Tibial nerve (tissue), 4 donors: ENCODE measurements around the gene HEPN1. TPM values are rescaled to one million over a fixed set of nuclear protein-coding genes. Genes with fewer than 3 reads are reported as not detected.

Experiments used
- DNase-seq, 2 donors: peaks; one replicate each; pipeline ENCODE4 v3.0.0-alpha.2; 2019; ENCODE audit warnings: low spot score in 2 of 2
- H3K27ac ChIP-seq, 4 donors: fragments of 200-600 bp; sonication (generic) in 3 of 4; one replicate each; pipeline ENCODE4 v1.5.1; 2017 to 2019; ENCODE audit warnings: mild to moderate bottlenecking in 1 of 4
- H3K27me3 ChIP-seq, 2 donors: fragments of 200-600 bp; sonication (generic) in 1 of 2; one replicate each; pipeline versions ENCODE4 v1.5.1 to v1.6.0; 2017 to 2019
- H3K36me3 ChIP-seq, 3 donors: fragments of 200-600 bp; sonication (generic); one replicate each; pipeline ENCODE4 v1.5.1; 2018 to 2019
- H3K4me1 ChIP-seq, 4 donors: fragments of 200-600 bp; sonication (generic) in 3 of 4; one replicate each; pipeline ENCODE4 v1.5.1; 2017 to 2019
- H3K4me3 ChIP-seq, 4 donors: fragments of 200-600 bp; sonication (generic) in 3 of 4; one replicate each; pipeline ENCODE4 v1.5.1; 2017 to 2019; ENCODE audit warnings: mild to moderate bottlenecking in 1 of 4, moderate library complexity in 1 of 4
- H3K9me3 ChIP-seq, 4 donors: fragments of 200-600 bp; sonication (generic) in 3 of 4; one replicate each; pipeline ENCODE4 v1.5.1; 2017 to 2019
- EP300 ChIP-seq, 2 donors: sonication (generic); formaldehyde crosslinking; IDR thresholded peaks; one replicate each; pipeline ENCODE4 v1.6.1; 2017; ENCODE audit warnings: antibody characterized with exemption in 2 of 2, mild to moderate bottlenecking in 1 of 2
- POLR2A ChIP-seq, 2 donors: fragments of 450-650 bp; IDR thresholded peaks; one replicate each; pipeline ENCODE4 v1.6.1; 2017; ENCODE audit warnings: antibody characterized with exemption in 2 of 2, mild to moderate bottlenecking in 2 of 2, moderate library complexity in 2 of 2
- WGBS, 2 donors: methylation state at CpG; one replicate each; pipeline ENCODE4 v1.1.5; 2018; 5-methylcytosine and 5-hydroxymethylcytosine counted together
- total RNA-seq, 4 donors: library from RNA; depleted of rRNA; stranded (reverse); fragments of >200 nt; gene quantifications; one replicate each; pipeline ENCODE4 v1.1.0, GENCODE V29; 2016
- TF ChIP-seq, protein P1 (sequence below), 5 experiments: fragments of 200-600 bp in 3 of 5; fragments of 450-650 bp in 2 of 5; sonication (generic) in 3 of 5; IDR thresholded peaks; one replicate each; pipeline ENCODE4 v1.5.1; 2016 to 2019; ENCODE audit warnings: antibody characterized with exemption in 5 of 5, mild to moderate bottlenecking in 3 of 5, moderate library complexity in 2 of 5

HEPN1 gene
- total RNA-seq, 4 donors from 2014 or later = not detected

DNA sequence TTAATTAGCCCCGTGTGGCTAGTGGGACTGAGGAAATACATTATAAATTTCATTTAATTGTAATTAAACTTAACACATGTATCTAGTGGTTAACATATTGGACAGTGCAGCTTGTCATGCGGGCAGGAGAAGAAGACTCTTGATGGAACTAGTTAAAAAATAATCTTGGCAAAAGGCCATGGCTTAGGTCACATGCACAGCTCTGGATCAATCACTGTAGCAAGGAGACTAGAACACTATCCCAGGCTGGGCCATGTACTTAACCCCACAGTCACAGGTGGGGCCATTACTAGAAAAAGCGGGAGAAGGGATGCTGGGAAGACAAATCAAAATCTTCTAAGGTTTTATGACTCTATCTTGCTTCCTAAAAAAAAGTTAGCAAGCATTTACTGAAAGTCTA lies 25.5 kb downstream of the HEPN1 start:
- Histone ChIP-seq H3K36me3 (no peaks in the 10 kb centered on the region), H3K4me1 (peaks cover 0 to 32% (median 0%) of the 10 kb centered on the region in 4 donors), H3K27ac (peak overlapping the region in 2 of 4 donors; percentile 76 to 87), H3K27me3 (no peaks in the 10 kb centered on the region), H3K9me3 (no peaks in the 10 kb centered on the region), H3K4me3 (no peak overlapping the region)
- 59 to 62% methylated on average over 3 of the region's 3 CpGs for WGBS, 2 donors
- no peak for TF ChIP-seq EP300 (IDR thresholded peaks at IDR 0.05)
- TF ChIP-seq, protein P1, sequence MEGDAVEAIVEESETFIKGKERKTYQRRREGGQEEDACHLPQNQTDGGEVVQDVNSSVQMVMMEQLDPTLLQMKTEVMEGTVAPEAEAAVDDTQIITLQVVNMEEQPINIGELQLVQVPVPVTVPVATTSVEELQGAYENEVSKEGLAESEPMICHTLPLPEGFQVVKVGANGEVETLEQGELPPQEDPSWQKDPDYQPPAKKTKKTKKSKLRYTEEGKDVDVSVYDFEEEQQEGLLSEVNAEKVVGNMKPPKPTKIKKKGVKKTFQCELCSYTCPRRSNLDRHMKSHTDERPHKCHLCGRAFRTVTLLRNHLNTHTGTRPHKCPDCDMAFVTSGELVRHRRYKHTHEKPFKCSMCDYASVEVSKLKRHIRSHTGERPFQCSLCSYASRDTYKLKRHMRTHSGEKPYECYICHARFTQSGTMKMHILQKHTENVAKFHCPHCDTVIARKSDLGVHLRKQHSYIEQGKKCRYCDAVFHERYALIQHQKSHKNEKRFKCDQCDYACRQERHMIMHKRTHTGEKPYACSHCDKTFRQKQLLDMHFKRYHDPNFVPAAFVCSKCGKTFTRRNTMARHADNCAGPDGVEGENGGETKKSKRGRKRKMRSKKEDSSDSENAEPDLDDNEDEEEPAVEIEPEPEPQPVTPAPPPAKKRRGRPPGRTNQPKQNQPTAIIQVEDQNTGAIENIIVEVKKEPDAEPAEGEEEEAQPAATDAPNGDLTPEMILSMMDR (IDR thresholded peaks at IDR 0.05) = no peak
- TF ChIP-seq POLR2A (IDR thresholded peaks at IDR 0.05) = no peak
- no peak for DNase-seq

DNA sequence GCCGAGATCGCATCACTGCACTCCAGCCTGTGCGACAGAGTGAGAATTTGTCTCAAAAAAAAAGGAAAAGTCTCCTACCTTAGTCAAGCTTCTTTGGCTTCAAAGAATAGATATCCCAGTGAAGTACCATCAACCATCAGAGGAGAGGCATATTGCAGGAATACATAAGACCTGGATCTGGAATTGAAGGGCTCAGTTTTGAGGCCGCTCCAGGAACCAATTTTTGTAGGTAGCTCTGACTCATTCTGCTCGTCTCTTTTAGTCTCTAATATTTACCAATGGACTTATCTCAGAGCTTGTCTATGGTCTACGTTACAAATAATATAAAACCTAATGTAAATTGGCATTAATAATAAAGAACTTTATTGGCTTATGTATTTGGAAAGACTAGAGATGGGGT lies 26.8 kb downstream of the HEPN1 start:
- DNase-seq = no peak
- Histone ChIP-seq H3K4me3 (no peak overlapping the region), H3K27me3 (no peaks in the 10 kb centered on the region), H3K4me1 (peaks cover 0 to 32% (median 0%) of the 10 kb centered on the region in 4 donors), H3K27ac (no peak overlapping the region), H3K36me3 (no peaks in the 10 kb centered on the region), H3K9me3 (no peaks in the 10 kb centered on the region)
- WGBS, 2 donors = 81 to 93% methylated on average over 6 of the region's 6 CpGs
- TF ChIP-seq, protein P1 (IDR thresholded peaks at IDR 0.05) = no peak
- TF ChIP-seq EP300 (IDR thresholded peaks at IDR 0.05) (no peak), POLR2A (IDR thresholded peaks at IDR 0.05) (no peak)

- peak overlapping the region in 2 of 4 donors; percentile 4 to 65 for H3K27ac ChIP-seq
- WGBS, 2 donors = 23 to 27% methylated on average over 2 of the region's 2 CpGs
- TF ChIP-seq, protein P1 (IDR thresholded peaks at IDR 0.05) = no peak
- TF ChIP-seq EP300 (IDR thresholded peaks at IDR 0.05) (no peak), POLR2A (IDR thresholded peaks at IDR 0.05) (no peak)
Observed at GRCh38 chr11:124946735-124947141, 27.7 kb downstream of the HEPN1 start.

DNA sequence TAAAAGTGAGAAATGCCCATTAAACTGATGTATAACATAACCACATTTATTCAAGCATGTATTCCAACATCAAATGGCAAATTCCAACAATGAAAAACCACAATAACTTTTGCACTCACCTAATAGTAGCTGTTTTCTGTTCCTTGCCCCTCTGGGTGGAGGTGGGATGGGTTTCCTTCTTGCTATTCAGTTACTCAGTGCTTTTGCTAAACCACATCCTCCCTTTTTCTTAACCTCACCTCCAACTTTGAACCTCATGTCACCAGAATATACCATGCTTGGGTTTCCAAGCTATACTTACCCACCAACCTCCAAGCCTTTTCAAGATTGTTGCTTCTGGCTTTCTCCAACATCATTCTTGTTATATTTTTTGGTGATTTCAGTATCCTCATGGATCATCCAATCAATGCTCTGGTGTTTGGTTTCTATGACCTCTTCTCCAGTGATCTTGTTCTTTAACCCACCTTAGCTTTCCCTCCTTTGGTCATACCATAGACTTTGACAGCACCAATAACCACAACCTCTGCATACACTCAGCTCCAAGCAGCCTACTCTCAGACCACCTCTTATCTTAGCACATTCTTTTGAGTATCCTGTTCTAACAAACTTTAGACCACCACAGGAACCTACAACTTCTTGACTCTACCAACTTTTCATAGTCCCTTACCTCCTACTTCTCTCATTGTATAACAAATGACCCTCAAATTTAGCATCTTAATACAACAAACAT lies 31.7 kb downstream of the HEPN1 start:
- DNase-seq = no peak
- peaks cover 0 to 32% (median 5%) of the 10 kb centered on the region in 4 donors for H3K4me1 ChIP-seq
- no peaks in the 10 kb centered on the region for H3K36me3 ChIP-seq
- no peak overlapping the region for H3K27ac ChIP-seq
- TF ChIP-seq POLR2A (IDR thresholded peaks at IDR 0.05) (no peak), EP300 (IDR thresholded peaks at IDR 0.05) (no peak)
- TF ChIP-seq, protein P1 (IDR thresholded peaks at IDR 0.05) = no peak
- no peak overlapping the region for H3K4me3 ChIP-seq
- no peaks in the 10 kb centered on the region for H3K9me3 ChIP-seq
- H3K27me3 ChIP-seq = no peaks in the 10 kb centered on the region

More at GRCh38 chr11:124946735-124947141, 27.7 kb downstream of the HEPN1 start:
- no peaks in the 10 kb centered on the region for H3K27me3 ChIP-seq
- no peak for DNase-seq
- no peaks in the 10 kb centered on the region for H3K9me3 ChIP-seq
- no peak overlapping the region for H3K4me3 ChIP-seq
- H3K36me3 ChIP-seq = no peaks in the 10 kb centered on the region
- peaks cover 0 to 27% (median 0%) of the 10 kb centered on the region in 4 donors for H3K4me1 ChIP-seq

- no peaks in the 10 kb centered on the region for H3K27me3 ChIP-seq
- no peak overlapping the region for H3K4me3 ChIP-seq
- H3K27ac ChIP-seq = no peak overlapping the region
- TF ChIP-seq, protein P1 (IDR thresholded peaks at IDR 0.05) = no peak
- TF ChIP-seq POLR2A (IDR thresholded peaks at IDR 0.05) (no peak), EP300 (IDR thresholded peaks at IDR 0.05) (no peak)
- peaks cover 0 to 30% (median 5%) of the 10 kb centered on the region in 4 donors for H3K4me1 ChIP-seq
- no peaks in the 10 kb centered on the region for H3K36me3 ChIP-seq
- WGBS, 2 donors = 80 to 86% methylated on average over 3 of the region's 3 CpGs
- H3K9me3 ChIP-seq = no peaks in the 10 kb centered on the region
- DNase-seq = no peak
Observed at GRCh38 chr11:124951341-124951740, 32.3 kb downstream of the HEPN1 start.
